SK-N-SH (cell line): ENCODE data around the gene TRIM10.

Source experiments
- CTCF ChIP-seq: fragments of 200-600 bp; sonication (generic); IDR thresholded peaks from 2 replicates; pipeline ENCODE4 v1.6.1; 2017; ENCODE audit warnings: antibody characterized with exemption, mild to moderate bottlenecking, moderate library complexity
- EP300 ChIP-seq, 2 experiments: IDR thresholded peaks; 2 replicates each; pipeline versions ENCODE4 v1.4.0 to v1.6.1; 2012; ENCODE audit warnings: borderline replicate concordance in 1 of 2, low read depth in 1 of 2, low read length in 1 of 2
- FOXM1 ChIP-seq: IDR thresholded peaks from 2 replicates; pipeline ENCODE4 v1.4.0; 2012; ENCODE audit warnings: low read depth, mild to moderate bottlenecking
- GABPA ChIP-seq: IDR thresholded peaks from 2 replicates; pipeline ENCODE4 v1.4.0; 2012; ENCODE audit warnings: low read depth, mild to moderate bottlenecking
- GATA2 ChIP-seq: sonication (generic); formaldehyde crosslinking; IDR thresholded peaks from 2 replicates; pipeline ENCODE4 v1.5.0; 2020; ENCODE audit warnings: mild to moderate bottlenecking, missing genetic modification reagents
- MXI1 ChIP-seq: IDR thresholded peaks from 2 replicates; pipeline ENCODE4 v1.6.1; 2012; ENCODE audit warnings: mild to moderate bottlenecking, low read depth, low read length, improper control_type of control experiment
- POLR2AphosphoS5 ChIP-seq: IDR thresholded peaks from 2 replicates; pipeline ENCODE4 v1.6.1; 2012; ENCODE audit warnings: low read depth, low read length
- RAD21 ChIP-seq: IDR thresholded peaks from 2 replicates; pipeline ENCODE4 v1.6.1; 2012; ENCODE audit warnings: mild to moderate bottlenecking, low read length
- RFX5 ChIP-seq: IDR thresholded peaks from 2 replicates; pipeline ENCODE4 v1.6.1; 2012; ENCODE audit warnings: mild to moderate bottlenecking, improper control_type of control experiment, low read length
- SIN3A ChIP-seq: IDR thresholded peaks from 2 replicates; pipeline ENCODE4 v1.6.1; 2012; ENCODE audit warnings: low read depth, mild to moderate bottlenecking, low read length, moderate library complexity, borderline replicate concordance
- TEAD4 ChIP-seq: IDR thresholded peaks from 2 replicates; pipeline ENCODE4 v1.4.0; 2012; ENCODE audit warnings: mild to moderate bottlenecking, borderline replicate concordance; ENCODE audit not compliant: insufficient read depth
- USF2 ChIP-seq: fragments of 150-350 bp; IDR thresholded peaks from 2 replicates; pipeline ENCODE4 v1.6.1; 2017; ENCODE audit warnings: antibody characterized with exemption, low read length, low read depth, borderline replicate concordance
- TF ChIP-seq, protein P1 (sequence below): IDR thresholded peaks from 2 replicates; pipeline ENCODE4 v1.6.1; 2012; ENCODE audit warnings: mild to moderate bottlenecking, low read depth, low read length, moderate library complexity

DNA sequence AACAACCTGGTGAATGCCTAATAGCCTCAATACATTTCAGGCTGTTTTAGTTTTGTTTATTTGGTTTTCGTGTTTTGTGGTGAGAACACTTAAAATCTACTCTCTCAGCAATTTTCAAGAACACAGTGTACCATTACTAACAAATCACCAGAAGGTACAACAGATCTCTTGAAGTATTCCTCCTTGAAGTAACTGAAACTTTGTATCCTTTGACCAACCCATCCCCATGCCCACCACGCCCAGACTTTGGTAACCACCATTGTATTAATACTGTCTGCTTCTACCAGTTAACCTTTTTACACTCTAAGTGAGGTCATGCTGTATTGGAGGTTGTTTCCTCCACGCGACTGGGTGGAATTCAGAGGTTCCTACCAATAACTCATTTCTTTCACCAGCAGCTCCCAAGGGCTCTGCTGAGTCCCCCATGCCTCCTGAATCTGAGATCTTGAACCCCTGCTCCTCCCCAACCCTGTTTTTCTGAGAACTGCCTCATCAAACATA is 30.8 kb downstream of the TRIM10 start:
- no peak for TF ChIP-seq CTCF
- no peak for TF ChIP-seq POLR2AphosphoS5
- no peak for TF ChIP-seq MXI1
- TF ChIP-seq USF2: no peak
- TF ChIP-seq GABPA: no peak
- TF ChIP-seq, protein P1, sequence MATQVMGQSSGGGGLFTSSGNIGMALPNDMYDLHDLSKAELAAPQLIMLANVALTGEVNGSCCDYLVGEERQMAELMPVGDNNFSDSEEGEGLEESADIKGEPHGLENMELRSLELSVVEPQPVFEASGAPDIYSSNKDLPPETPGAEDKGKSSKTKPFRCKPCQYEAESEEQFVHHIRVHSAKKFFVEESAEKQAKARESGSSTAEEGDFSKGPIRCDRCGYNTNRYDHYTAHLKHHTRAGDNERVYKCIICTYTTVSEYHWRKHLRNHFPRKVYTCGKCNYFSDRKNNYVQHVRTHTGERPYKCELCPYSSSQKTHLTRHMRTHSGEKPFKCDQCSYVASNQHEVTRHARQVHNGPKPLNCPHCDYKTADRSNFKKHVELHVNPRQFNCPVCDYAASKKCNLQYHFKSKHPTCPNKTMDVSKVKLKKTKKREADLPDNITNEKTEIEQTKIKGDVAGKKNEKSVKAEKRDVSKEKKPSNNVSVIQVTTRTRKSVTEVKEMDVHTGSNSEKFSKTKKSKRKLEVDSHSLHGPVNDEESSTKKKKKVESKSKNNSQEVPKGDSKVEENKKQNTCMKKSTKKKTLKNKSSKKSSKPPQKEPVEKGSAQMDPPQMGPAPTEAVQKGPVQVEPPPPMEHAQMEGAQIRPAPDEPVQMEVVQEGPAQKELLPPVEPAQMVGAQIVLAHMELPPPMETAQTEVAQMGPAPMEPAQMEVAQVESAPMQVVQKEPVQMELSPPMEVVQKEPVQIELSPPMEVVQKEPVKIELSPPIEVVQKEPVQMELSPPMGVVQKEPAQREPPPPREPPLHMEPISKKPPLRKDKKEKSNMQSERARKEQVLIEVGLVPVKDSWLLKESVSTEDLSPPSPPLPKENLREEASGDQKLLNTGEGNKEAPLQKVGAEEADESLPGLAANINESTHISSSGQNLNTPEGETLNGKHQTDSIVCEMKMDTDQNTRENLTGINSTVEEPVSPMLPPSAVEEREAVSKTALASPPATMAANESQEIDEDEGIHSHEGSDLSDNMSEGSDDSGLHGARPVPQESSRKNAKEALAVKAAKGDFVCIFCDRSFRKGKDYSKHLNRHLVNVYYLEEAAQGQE: no peak
- no peak for TF ChIP-seq FOXM1
- no peak for TF ChIP-seq GATA2 (CRISPR knock-in tag)
- no peak for TF ChIP-seq EP300 (IDR thresholded peaks at IDR 0.05; ENCODE audit: borderline replicate concordance in 1 of 2, low read depth in 1 of 2, low read length in 1 of 2)
- TF ChIP-seq RAD21: no peak
- TF ChIP-seq RFX5: no peak
- TF ChIP-seq SIN3A: no peak
- no peak for TF ChIP-seq TEAD4
